ENCODE results near the gene LETM1. TPM values are rescaled to one million over a fixed set of nuclear protein-coding genes. Genes with fewer than 3 reads are reported as not detected.
"Not testable (repeated sequence)": the region's sequence is repeated elsewhere in the genome, so short reads cannot be mapped to it uniquely, and the experiment has no call there.

LETM1 gene
- total RNA-seq, 1 experiment from 2014 or later = 48.9 TPM

DNA sequence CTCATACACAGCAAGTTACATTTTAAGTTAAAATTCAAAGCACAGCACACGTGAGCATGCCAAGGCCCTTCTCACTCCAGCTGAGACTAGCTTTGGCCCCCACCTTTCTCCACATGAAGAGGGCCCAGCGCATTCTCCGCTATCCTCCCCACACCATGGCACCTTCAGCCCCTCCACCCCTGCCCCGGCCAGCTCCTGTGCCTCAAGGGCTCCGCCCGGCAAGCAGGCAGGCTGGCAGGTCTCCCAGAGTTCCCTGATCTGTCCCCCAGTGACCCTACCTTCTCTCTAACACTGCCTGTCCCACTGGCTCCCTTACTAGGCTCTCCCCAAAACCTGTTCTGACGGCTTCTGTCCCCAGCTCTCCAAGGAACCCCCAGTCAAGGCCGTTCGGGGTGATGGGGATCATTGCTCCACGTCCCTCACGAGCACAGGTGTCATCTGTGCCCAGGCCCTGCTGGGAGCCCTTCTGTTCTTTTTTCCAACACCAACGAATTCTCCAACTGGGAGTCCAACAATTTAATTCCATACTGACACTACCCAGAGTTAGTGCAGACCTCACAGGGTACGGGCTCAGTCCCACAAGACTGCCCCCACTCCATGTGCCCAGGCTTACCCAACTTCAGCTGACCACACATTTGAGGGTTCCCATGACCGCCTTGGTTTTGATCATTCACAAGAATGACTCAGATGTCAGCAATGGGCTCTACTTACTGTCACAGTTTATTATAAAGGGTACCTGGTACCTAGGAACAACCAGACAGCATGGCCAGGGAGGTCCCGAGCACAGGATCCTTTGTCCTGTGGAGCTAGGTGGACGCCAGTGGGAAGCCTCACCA, 4.2 kb downstream of the LETM1 start:
- DNase-seq (ENCODE audit: low read depth) = peak; percentile 31

DNA sequence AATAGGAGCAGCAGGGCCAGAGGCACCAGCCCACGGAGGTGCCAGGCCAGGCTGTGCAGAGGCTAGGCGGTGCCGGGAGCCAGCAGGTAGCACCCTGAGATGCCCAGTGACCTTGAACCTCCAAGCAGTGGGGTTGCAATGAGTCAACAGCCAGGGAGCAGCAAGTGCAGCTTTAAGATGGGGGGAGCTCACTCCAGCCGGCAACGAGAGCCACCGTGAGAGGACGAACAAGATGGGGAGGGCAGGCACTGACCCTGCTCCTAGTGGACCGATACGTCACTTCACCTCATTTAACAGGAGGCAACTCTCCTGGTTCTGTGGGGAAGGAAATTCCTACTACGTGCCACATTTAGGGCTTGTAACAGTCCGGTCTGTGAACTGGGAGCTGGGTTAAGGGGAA, 4.8 kb downstream of the LETM1 start:
- no peak for DNase-seq (ENCODE audit: low read depth)

DNA sequence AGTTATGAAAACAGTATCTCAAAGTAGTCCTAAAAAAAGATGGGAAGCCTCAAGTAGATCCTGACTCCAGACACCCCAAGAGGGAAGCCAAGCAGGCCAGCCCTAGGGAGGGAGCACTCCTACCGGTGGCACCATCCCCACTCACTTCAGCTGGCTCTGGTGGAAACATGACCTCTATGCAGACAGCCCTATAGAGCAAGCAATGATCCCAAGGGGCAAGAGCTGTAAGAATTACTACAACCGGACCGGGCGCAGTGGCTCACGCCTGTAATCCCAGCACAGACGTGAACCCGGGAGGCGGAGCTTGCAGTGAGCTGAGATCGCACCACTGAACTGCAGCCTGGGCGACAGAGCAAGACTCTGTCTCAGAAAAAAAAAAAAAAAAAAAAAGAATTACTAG, 5.7 kb downstream of the LETM1 start:
- DNase-seq (ENCODE audit: low read depth) = no peak

DNA sequence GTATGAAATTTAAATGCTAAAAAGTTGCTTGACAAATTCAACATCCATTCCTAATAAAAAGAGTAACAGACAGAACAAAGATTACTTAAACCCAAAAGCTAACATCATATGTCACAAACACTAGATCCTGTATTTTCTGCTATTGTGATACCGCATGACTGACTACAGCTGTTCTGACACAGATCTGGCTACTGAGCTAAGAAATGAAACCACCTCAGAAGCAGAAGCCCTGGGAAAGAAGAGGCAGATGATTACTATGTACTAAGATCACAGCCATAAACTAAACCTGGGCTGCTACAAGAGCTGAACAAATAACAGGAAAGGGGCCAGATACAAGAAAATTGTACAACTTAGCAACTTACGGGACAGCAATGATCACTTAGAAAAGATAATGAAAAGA, 9.4 kb downstream of the LETM1 start:
- DNase-seq (ENCODE audit: low read depth) = no peak

DNA sequence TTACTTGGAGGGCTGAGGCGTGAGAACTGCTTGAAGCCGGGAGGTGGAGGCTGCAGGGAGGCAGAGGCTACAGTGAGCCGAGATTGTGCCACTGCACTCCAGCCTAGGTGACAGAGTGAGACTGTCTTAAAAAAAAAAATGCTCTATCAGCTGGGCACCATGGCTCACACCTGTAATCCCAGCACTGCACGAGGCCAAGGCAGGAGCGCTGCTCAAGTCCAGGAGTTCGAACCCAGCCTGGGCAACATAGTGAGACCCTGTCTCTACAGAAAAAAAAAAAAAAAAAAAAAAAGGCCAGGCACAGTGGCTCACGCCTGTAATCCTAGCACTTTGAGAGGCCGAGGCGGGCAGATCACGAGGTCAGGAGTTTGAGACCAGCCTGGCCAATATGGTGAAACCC, 11.3 kb downstream of the LETM1 start:
- not testable (repeated sequence) for DNase-seq (ENCODE audit: low read depth)

DNA sequence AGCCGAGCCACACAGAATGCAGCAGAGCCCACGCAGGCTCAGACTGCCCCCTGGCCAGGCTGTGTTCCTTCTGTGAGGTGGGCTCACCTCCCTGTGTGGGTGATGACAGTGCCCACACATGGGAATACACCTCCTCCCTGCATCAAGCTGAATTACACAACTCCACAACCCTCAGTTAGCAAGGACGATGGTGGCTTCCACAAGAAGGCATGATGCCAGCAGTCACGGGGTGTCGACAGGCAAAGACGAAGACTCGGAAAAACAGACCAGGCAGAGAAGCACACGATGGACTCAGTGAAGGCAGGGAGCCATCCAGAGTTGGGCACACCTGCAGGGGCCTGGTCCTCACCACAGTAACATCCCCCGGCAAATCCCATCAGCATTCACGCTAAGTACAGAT, 12.1 kb downstream of the LETM1 start:
- DNase-seq (ENCODE audit: low read depth) = no peak

DNA sequence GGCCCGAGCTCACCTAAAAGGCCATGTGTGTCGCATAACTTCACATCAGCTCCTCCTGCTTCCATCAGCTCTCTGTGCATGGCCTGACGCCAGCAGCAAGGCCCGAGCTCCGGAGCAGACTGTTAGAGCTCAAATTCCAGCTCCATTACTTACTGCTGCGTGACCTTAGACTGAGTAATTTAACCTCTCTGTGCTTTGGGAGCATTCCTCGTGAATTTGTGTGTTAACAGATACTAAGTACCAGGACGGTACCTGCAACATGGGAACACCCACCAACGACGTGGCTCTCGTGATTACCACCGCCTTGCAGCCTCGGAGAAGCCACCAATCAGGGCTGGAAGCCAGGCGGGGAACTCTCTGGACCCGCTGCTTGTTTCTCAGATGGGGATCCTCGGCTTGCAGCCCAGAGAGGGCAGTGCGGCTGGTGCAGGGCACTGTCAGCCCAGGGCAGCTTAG, 12.9 kb downstream of the LETM1 start:
- DNase-seq (ENCODE audit: low read depth) = no peak

DNA sequence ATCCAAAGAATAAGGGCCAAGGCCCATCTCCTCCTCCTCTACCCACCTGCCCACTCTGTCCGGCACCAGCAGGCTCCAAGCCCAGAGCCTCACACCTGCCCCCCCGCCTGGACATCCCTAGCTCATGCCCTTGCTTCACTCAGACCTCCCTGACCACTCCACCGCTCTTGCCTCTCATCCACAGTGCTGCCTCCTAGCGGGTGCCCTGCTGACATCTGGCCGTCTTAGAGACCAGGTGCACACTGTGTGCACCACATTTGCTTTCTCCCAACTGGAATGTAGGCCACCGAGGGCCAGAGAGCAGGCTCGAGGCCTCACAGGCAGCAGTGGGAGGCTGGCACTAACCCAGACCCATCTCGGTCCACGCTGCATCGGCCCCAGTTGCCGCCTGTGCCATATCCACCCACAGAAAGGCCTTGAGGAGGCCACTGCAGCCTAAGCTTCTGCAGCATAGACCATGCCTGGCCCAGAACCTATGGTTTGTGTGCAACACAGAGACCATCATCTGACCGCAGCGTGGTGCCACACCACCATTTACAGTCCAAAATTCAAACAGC, 13.5 kb downstream of the LETM1 start:
- no peak for DNase-seq (ENCODE audit: low read depth)

DNA sequence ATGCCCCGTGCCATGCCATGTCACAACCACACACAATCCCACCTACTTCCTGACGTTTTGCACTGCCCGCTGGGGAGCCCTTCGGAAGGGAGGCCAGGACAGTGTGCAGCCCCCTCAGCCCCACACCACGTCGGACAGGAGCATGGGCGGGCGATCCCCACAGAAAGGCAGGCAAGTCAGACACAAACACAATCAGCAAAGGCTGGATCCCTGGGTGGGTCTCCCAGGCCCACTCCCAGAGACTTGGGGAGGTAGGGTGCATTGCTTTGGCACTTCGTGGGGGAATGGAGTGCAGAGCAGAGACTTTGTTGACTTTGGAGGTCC, 14.1 kb downstream of the LETM1 start:
- DNase-seq (ENCODE audit: low read depth) = no peak

DNA sequence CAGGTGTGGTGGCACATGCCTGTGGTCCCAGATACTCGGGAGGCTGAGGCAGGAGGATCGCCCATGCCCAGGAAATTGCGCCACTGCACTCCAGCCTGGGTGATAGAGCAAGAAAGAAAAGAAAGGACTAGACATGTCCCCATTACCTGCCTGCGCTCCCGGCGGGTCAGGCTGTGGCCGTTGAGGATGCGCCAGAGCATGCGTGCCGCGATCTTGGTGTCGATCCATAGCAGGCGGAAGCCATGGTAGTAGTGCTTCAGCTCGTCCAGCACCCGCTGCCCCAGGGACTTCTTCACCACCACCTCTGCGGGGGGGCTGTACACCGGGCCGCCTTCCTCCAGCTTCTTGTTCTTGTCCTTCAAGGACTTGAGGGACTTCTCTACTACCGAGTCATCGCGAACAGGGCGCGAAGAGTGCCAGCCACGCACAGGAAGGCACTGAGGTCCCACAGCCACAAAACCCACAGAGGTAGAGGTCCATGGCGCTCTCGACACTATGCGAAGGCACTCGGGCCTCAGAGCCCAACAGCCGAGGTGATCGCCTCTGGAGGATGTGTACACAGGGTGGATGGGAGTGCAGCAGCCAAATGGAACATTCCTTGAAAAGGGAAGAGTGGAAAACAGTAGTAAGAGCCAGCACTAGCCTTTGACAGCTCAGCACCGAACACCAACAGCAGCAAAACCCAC, 14.6 kb downstream of the LETM1 start:
- no peak for DNase-seq (ENCODE audit: low read depth)

DNA sequence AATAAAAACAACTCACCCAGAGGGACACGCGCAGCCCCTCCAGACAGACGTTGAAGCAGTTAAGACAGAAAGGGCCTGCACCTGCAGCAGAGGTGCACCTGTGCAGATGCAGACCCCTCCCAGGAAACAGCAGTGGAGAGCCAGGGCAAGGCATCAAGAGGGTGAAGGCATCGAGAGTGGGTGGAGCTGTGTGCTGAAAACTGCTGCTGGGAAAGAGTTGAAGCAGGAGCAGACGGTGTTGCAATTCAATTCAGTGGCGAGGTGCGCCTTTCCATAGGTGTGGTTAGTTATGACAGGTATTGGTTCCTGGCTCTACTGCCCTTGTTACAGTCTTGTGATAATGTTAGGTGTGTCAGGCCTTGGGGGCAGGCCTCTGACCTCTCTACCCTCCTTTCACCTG, 16.7 kb downstream of the LETM1 start:
- DNase-seq (ENCODE audit: low read depth) = no peak

DNA sequence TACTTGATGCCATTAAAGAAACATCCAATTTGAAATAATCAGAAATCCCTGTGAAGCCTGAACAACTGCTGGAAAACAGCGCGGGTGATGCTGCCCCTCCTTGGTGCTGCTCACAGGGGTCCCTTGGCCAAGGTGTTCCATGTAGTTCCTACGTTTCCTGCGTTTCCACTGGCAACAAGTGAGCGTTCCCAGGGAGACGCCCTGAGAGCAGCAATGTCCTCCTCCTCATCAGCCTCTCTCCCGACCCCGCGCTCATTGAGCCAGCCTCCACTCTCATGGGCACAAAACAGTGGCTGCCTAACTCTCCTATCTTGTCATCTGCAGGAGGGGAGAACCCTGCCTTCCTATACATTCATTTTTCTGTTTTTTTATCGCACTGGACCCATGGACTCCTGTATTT, 18.9 kb downstream of the LETM1 start:
- no peak for DNase-seq (ENCODE audit: low read depth)

DNA sequence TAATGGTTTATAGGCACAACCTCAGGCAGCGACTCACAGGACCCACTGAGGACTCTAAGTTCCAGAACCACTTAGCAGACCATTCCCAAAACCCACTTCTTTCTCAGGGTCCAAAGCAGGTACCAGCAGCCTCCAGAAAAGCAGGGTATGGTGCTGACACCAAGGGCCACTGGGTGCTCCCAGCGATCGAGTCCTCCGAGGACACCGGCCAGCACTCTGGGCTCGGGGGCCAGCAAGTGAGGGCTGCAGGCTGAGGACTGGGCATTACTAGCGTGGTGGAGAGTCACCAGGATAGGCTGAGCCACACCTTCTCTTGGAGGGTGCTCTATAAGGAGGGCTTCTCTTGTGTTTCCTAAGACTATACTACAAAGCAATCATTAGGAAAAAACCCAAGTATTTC, 19.3 kb downstream of the LETM1 start:
- no peak for DNase-seq (ENCODE audit: low read depth)

DNA sequence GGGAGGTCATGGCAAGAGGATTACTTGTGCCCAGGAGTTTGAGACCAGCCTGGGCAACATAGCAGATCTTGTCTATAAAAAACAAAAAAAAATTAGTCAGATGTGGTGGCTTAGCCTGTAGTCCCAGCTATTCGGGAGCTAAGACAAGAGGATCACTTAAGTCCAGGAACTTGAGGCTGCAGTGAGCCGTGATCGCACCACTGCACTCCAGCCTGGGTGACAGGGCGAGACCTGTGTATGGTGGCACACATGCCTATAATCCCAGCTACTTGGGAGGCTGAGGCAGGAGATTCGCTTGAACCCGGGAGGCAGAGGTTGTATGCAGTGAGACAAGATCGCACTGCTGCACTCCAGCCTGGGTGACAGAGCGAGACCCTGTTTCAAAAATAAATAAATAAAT, 20.1 kb downstream of the LETM1 start:
- not testable (repeated sequence) for DNase-seq (ENCODE audit: low read depth)

DNA sequence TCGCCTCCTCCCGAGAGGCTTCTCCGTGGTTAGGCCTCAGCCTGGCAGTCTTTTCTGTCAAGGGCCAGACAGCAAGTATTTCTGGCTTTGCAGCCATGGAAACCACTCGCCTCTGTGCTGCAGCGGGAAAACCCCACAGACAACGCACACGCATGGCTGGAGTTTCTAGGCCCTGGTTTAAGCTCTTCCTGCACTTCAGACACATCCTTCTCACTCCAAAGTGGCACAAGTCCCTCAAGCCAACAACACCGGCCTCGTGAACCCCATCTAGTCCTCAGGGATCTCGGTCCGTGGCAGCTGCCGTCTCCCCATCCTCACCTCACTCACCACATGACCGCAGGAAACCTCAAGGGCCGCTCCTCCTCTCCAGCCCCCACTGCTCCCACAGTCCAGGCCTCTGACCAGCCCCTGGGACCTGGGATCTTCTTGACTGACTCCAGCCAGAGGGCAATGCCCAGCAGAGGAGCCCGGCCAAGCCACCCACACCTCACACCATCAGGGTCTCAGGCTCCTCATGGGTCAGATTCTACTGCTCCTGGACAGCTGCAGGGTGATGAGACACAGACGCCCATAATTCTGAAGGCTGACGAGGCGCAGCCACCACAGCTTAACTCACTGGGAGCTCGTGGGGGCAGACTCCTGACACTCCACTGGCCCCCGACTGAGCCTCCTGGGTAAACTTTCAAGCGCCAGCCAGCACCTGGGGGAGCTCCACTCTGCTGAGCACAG, 21.7 kb downstream of the LETM1 start:
- no peak for DNase-seq (ENCODE audit: low read depth)

DNA sequence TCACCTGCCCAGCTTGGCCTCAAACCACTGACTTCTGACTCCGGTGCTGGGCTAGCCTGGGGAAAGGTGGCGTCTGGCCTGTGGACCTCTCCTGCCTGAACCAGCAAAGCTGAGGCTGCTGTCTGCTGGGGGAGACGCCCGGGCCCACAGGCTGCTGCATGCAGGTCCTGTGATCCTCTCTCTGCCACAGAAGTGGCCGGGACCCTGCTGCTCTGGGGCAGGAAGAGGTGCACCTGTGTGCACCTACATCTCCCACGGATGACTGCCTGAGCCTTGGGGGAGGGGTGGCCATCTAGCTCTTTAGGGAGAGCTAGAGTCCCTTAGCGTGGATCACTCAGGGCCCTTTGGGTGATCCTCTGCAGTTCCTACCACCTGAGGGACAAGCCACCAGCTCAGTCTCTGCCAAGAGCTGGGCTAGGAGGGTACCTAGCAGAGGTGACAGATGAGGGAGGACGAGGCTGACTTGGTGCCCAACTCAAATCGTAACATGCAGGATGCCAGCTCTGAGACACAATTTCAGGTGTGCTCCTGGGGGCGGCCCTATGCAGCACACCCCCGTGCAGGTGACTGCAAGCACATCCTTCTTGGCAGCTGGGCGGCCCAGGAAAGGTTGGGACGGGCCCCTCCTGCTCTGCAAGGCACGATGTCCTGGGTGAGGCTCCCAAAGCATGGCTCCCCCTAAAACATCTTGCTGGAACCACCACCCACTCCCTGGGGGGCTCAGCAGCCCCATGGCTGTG, 22.5 kb downstream of the LETM1 start:
- DNase-seq (ENCODE audit: low read depth) = no peak

DNA sequence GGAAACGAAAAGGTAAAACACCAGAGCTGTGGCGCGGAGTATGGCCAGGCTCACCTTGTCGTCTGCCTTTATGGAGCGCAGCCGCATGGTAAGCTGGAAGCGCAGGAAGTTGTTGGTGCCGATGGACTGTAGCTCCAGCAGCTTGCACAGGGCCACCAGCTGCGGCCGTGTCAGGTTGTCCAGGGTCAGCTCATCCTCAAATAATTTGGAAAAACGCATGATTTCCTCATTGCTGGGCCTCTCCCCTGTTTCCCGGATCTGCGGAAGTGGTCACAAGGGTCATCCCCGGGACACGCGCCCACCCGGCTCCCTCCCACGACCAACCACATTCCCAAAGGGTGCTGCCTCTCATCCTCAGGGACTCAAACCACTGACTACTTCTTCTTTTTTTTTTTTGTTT, 23.3 kb downstream of the LETM1 start:
- DNase-seq (ENCODE audit: low read depth) = no peak

DNA sequence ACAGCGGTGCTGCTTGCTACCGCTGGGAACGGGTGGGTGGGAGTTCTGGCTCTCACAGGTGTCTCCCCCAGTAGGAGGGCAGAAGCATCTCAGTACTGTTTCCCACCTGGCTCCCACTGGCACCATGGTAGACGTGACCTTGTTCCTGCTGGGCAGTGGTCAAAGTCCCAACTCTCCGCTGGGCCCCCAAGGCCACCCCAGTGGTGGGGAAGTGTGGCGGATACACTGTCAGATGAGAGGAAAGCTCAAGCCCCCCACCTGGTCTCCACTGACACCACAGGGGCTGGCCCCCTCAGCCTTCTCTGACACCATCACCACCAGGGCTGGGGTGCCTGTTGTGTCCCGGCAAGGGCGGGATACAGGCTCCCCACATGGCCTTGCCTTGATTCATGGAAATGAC, 24.6 kb downstream of the LETM1 start:
- DNase-seq (ENCODE audit: low read depth) = no peak

DNA sequence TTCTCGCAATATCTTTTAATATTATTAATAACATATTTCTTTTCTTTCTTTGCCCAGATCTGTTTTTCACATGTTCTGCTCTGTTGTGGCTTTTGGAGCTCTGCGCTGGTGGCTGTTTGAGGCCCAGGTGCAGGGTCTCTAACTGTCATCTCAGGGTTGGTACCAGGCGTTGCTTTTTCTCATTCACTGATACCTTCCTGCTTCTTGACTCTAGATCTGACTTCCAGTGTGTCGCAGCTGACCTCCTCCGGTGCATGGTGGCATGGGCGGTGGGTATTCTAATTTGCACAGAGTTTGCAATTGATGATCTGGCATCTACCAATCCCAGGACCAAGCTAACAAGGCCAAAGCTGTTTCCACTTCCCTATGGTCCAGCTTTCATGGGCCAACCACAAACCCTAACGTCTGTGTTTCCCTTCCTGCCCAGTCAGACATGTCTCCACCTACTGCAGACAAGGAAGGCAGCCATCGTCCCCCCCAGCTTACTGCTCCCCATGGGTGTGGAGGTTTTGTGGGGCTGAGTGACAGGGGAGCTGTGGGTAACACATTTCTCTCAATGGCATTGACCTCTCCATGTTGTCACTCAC, 25.2 kb downstream of the LETM1 start:
- DNase-seq (ENCODE audit: low read depth) = no peak

DNA sequence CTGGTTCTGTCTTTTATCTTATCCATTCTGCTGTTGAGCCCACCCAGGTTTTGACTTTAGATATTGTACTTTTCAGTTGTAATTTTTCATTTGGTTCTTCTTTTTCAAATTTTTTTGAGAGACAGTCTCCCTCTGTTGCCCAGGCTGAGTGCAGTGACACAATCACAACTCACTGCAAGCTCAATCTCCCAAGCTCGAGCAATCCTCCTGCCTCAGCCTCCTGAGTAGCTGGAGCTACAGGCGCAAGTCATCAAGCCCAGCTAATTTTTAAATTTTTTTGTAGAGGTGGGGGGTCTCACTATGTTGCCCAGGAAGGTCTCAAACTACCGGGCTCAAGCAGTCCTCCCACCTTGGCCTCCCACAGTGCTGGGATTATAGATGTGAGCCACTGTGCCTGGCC, 25.7 kb downstream of the LETM1 start:
- DNase-seq (ENCODE audit: low read depth) = no peak

All from Daoy (cell line).